Measurements from ENCODE around the gene ZNF284.

ZNF284 gene

GRCh38 chr19:44071824-44072542 lies at the start of gene ZNF284:
Gene ZNF284 (plus strand): TSS chr19:44072159. CDS start chr19:44076390, 4,231 bp downstream.
- DNase-seq: peak; percentile 88 to 95

- DNase-seq: no peak
Measured at GRCh38 chr19:44024900-44025216, 47.1 kb upstream of the ZNF284 start.

GRCh38 chr19:44025217-44025936 lies 46.6 kb upstream of the ZNF284 start, which contains the start of gene ZNF222:
Gene ZNF222 (plus strand): TSS chr19:44025379. CDS start chr19:44025437, 58 bp downstream.
- DNase-seq: peak; percentile 67 to 90

DNA sequence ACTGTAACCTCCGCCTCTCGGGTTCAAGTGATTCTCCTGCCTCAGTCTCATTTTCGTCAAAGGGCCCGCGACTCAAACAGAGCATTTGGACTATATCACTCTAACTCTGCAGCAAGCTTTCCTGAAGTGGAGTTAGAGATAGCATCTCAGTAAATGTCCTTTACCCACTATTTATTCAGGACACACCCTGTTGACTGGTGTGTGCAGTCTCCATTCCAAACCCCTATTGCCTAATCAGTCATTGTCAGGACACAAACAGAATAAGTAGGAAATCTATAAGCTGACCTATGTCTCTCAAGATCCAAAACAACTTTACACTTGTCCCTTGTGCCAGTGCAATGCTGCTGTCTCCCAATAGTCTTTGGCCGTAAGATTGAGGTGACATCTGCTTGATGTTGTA lies 45.3 kb upstream of the ZNF284 start:
- no peak for DNase-seq

DNA sequence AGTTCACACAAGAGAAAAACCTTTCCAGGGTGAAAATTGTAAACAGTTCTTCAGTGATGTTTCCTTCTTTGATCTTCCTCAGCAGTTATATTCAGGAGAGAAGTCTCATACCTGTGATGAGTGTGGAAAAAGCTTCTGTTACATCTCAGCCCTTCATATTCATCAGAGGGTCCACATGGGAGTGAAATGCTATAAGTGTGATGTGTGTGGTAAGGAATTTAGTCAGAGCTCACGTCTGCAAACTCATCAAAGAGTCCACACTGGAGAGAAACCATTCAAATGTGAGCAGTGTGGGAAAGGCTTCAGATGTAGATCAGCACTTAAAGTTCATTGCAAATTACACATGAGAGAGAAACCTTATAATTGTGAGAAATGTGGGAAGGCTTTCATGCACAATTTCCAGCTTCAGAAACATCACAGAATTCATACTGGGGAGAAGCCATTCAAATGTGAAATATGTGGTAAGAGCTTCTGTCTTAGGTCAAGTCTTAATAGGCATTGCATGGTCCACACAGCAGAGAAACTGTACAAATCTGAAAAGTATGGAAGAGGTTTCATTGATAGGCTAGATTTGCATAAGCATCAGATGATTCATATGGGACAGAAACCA lies 39.9 kb upstream of the ZNF284 start:
- DNase-seq: no peak

DNA sequence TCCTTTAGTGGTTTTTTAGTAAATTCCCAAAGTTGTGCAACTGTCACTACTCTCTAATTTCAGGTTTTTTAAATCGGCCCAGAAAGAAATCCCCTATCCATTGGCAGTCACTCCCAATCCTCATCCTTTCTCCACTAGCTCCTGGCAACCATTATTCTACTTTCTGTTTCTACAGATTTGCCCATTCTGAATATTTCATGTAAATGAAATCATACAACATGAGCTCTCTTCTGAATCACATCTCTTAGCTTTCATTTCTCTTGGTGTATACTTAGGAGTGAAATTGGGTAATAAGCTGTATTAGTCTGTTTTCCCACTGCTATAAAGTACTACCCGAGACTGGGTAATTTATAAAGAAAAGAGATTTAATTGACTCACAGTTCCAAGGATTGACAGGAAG lies 29.8 kb upstream of the ZNF284 start:
- DNase-seq: no peak

DNA sequence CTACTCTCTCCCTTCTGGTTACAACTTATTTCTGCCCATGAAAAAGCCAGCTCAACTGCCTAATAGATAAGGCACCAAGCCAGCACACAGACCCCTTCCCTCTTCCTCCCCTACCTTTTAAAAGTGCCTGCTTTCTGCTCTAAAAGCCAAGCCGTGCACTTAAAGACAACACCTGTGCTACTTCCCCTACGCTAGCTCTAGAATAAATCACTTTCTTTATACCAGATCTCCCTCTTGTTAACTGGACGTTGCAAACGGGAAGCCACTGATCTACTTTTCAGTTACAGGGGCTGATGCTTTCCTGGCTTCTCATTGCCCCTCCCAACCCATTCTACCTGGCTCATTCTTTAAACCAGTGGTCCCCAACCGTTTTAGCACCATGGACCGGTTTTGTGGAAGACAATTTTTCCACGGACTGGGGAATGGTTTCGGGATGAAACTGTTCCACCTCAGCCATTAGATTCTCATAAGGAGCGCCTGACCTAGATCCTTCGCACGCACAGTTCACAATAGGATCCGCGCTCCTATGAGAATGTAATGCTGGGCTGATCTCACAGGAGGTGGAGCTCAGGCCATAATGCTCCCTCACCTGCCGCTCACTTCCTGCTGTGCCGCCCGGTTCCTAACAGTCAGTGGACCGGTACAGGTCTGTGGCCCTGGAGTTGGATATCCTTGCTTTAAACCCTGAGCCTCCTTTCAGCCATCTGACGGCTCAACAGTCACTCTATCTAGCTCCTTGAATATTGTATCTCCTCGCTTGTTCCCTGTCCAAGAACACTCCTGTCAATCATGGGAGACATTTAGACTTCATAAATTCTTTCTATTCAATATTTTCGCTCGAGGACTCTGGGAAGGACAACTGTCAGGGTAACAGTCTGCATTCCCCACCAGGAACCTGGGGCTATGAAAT lies 21.0 kb upstream of the ZNF284 start:
- DNase-seq: no peak

DNA sequence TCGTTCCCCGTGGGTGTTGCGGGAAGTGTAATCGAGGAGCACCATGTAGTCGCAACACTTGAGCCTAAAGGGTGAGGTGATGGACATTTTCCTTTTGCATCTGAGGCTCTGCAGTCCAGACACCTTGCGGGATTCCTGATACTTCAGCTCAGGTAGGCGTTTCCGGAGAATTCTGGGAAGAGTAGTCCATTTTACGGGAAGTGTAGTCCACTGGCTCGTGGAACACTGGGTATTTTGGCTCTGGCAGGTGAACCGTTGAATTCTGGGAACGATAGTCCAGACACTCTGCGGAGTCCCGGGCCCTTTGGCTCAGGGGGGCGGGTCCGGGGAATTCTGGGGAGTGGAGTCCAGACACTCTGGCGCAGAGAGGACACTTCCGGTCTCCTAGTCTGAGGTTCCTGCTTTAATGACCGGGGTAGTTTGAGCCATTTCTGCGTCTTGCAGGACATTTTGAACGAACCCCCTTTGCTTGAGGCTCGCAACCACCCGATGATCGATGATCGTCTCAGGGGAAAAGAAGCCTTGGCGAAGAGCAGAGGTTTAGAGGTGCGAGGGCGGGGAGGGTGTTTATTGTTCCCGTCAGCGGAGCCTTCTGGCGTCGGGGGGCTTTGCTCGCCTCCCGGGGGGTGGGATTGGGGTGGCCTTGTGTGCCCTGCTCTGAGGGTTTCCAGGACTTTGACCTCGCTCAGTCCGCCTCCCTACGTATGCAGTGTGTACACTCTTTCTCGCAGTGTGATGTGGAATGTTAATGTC lies 20.1 kb upstream of the ZNF284 start, which contains the start of gene ZNF223:
Gene ZNF223 (plus strand): TSS at position 387 of the 753 bp plus-strand sequence. CDS start 3,141 bp downstream, outside the sequence.
- DNase-seq: peak; percentile 89 to 96

- DNase-seq: no peak
Measured at GRCh38 chr19:44055870-44056269, 16.1 kb upstream of the ZNF284 start.

GRCh38 chr19:44059229-44059628 lies 12.7 kb upstream of the ZNF284 start:
- no peak for DNase-seq

GRCh38 chr19:44061038-44061437 lies 10.9 kb upstream of the ZNF284 start:
- no peak for DNase-seq

GRCh38 chr19:44066305-44066704 lies 5.7 kb upstream of the ZNF284 start:
- no peak for DNase-seq

- no peak for DNase-seq
Measured at GRCh38 chr19:44069415-44069814, 2.5 kb upstream of the ZNF284 start.

GRCh38 chr19:44072543-44073401 lies 813 bp downstream of the ZNF284 start:
- DNase-seq: no peak

- no peak for DNase-seq
Measured at GRCh38 chr19:44076325-44076724, 4.4 kb downstream of the ZNF284 start.

DNA sequence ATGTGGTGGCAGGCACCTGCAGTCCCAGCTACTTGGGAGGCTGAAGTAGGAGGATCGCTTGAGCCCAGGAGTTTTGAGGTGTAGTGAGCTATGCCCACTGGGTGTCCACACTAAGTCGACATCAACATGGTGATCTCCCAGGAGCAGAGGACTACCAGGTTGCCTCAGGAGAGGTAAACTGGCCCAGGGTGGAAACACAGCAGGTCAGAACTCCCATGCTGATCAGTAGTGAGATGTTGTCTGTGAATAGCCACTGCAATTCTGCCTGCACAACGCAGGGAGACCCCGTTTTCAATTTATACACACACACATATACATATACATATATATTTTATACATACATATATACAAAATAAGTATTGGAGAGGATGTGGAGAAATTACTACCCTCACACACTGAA lies 20.1 kb downstream of the ZNF284 start:
- no peak for DNase-seq

DNA sequence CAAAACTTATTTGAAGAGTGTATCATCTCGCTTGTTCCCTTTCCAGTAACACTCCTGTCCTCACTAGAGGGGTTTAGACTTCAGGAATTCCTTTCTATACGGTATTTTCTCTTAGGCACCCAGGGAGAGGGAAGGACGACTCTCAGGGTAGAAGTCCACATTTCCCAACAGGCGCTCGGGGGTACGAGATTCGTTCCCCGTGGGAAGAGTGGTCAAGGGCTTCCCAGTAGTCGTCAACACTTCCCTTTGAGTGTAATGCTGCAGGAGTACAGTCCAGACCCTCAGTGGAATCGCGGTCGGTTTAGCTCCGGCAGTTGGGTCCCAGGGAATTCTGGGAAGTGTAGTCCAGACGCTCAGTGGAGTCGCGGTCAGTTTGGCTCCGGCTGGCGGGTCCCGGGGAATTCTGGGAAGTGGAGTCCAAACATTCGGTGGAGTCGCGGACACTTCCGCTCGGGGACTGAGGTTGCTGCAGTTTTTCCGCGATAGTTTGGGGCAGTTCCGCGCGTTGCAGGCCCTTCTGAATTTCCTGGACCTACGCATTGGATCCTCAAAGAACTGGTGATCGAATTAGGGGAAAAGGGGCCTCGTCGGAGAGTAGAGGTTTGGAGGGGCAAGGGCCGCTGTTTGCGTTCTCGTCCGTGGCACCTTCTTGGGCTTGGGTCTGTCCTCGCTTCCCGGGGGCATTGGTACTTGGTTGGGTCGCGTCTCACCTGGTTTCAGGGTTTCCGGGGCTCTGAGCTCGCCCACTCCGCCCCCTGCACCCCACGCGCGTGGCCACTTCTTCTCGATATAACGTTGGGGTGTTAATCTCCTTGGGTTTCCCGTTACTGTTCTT lies 22.2 kb downstream of the ZNF284 start, which contains the start of gene ZNF224:
Gene ZNF224 (plus strand): TSS at position 431 of the 835 bp plus-strand sequence. CDS start 3,513 bp downstream, outside the sequence.
- DNase-seq: peak; percentile 89 to 95

GRCh38 chr19:44107751-44108150 lies 35.8 kb downstream of the ZNF284 start:
- DNase-seq: no peak

- DNase-seq: no peak
Measured at GRCh38 chr19:44109458-44109857, 37.5 kb downstream of the ZNF284 start.
